Measurements from ENCODE around the gene HPS5.
A peak's percentile ranks its signal among the peaks of the same experiment; 100 is the strongest.

HPS5 gene

GRCh38 chr11:18314784-18315523 is 7.0 kb downstream of the HPS5 start:
- in situ Hi-C loops (cut with HindIII; ENCODE audit: low sequenced_read_pairs): no loop called here
- no peak overlapping the region for H3K4me3 ChIP-seq (ENCODE audit: low read depth, low read length)
- no peak for TF ChIP-seq CTCF (IDR thresholded peaks at IDR 0.05; ENCODE audit: low read depth, low read length, missing control alignments)
- no peak for DNase-seq (ENCODE audit: low read depth)

- no peak for TF ChIP-seq CTCF (IDR thresholded peaks at IDR 0.05; ENCODE audit: low read depth, low read length, missing control alignments)
- in situ Hi-C loops (cut with HindIII; ENCODE audit: low sequenced_read_pairs): no loop called here
- DNase-seq (ENCODE audit: low read depth): no peak
- H3K4me3 ChIP-seq (ENCODE audit: low read depth, low read length): no peak overlapping the region
Measured at GRCh38 chr11:18313965-18314763, 7.8 kb downstream of the HPS5 start.

- peak; percentile 16 for DNase-seq (ENCODE audit: low read depth)
- in situ Hi-C loops (cut with HindIII; ENCODE audit: low sequenced_read_pairs): no loop called here
- TF ChIP-seq CTCF (IDR thresholded peaks at IDR 0.05; ENCODE audit: low read depth, low read length, missing control alignments): no peak
- H3K4me3 ChIP-seq (ENCODE audit: low read depth, low read length): no peak overlapping the region
Measured at GRCh38 chr11:18312663-18313420, 9.1 kb downstream of the HPS5 start.

- in situ Hi-C loops (cut with HindIII; ENCODE audit: low sequenced_read_pairs): no loop called here
- TF ChIP-seq CTCF (IDR thresholded peaks at IDR 0.05; ENCODE audit: low read depth, low read length, missing control alignments): no peak
- peak; percentile 18 for DNase-seq (ENCODE audit: low read depth)
- H3K4me3 ChIP-seq (ENCODE audit: low read depth, low read length): no peak overlapping the region
Measured at GRCh38 chr11:18312012-18312411, 9.9 kb downstream of the HPS5 start.

GRCh38 chr11:18310800-18311340 is 11.1 kb downstream of the HPS5 start:
- no peak overlapping the region for H3K4me3 ChIP-seq (ENCODE audit: low read depth, low read length)
- in situ Hi-C loops (cut with HindIII; ENCODE audit: low sequenced_read_pairs): no loop called here
- TF ChIP-seq CTCF (IDR thresholded peaks at IDR 0.05; ENCODE audit: low read depth, low read length, missing control alignments): no peak
- peak; percentile 54 for DNase-seq (ENCODE audit: low read depth)

GRCh38 chr11:18309691-18310090 is 12.2 kb downstream of the HPS5 start:
- in situ Hi-C loops (cut with HindIII; ENCODE audit: low sequenced_read_pairs): no loop called here
- H3K4me3 ChIP-seq (ENCODE audit: low read depth, low read length): no peak overlapping the region
- no peak for DNase-seq (ENCODE audit: low read depth)
- TF ChIP-seq CTCF (IDR thresholded peaks at IDR 0.05; ENCODE audit: low read depth, low read length, missing control alignments): no peak
